Measurements from ENCODE around the gene TGM6. TPM values are rescaled to one million over a fixed set of nuclear protein-coding genes. Genes with fewer than 3 reads are reported as not detected.

Gene TGM6
- total RNA-seq, 5 donors from 2014 or later (not counting 1 experiment from before 2014, with no cell fraction given): not detected

DNA sequence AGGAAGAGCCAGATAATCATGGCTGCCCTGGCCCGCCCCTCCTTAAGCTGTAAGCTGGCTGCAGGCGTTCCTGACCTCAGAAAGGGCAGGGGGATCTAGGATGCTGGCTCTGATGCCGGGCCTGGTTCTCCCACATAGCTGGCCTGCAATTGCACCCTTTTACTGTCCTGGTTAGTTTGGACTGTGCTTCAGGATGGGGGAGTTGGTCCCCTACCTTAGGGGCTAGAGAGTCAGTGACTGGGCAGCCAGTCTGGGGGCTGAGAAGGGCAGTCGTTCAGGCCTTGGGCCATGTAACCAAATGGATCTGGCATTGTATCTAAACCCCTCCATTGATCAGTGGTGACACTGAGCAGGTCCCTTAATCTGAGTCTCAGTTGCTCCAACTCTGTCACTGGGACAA is 44.2 kb upstream of the TGM6 start:
- peaks cover 0 to 44% of the 10 kb centered on the region in 2 experiments for H3K27me3 ChIP-seq (replicated peaks in 1 of 2; ENCODE audit: control insufficient read depth in 2 of 2, extremely low read depth in 1 of 2, insufficient read depth in 2 of 2, low read length in 1 of 2)
- Mint-ChIP-seq H3K27ac (no peak overlapping the region), H3K4me1 (no peaks in the 10 kb centered on the region), H3K9me3 (no peaks in the 10 kb centered on the region), H3K27me3 (peaks cover 12% of the 10 kb centered on the region in 2 donors), H3K4me3 (no peak overlapping the region), H3K36me3 (no peaks in the 10 kb centered on the region)
- ChIA-PET POLR2A (no interaction called here), CTCF (no interaction called here)
- DNase-seq (no peak), ATAC-seq (replicated peaks in 1 of 4) (no peak)
- 89% methylated on average over 3 of the region's 4 CpGs for WGBS (ENCODE audit: insufficient coverage)
- no peak overlapping the region for H3K27ac ChIP-seq (ENCODE audit: low read length)
- no peaks in the 10 kb centered on the region for H3K36me3 ChIP-seq (ENCODE audit: control insufficient read depth in 2 of 2, extremely low read depth in 1 of 2, insufficient read depth in 1 of 2, low read length in 1 of 2)
- H3K4me3 ChIP-seq (ENCODE audit: control insufficient read depth in 1 of 2, extremely low read depth in 1 of 2, low read length in 1 of 2): no peak overlapping the region
- H3K9me3 ChIP-seq: no peaks in the 10 kb centered on the region
- no peaks in the 10 kb centered on the region for H3K4me1 ChIP-seq (ENCODE audit: control insufficient read depth in 1 of 2, extremely low read depth in 1 of 2, insufficient read depth in 2 of 2, low read length in 2 of 2)

DNA sequence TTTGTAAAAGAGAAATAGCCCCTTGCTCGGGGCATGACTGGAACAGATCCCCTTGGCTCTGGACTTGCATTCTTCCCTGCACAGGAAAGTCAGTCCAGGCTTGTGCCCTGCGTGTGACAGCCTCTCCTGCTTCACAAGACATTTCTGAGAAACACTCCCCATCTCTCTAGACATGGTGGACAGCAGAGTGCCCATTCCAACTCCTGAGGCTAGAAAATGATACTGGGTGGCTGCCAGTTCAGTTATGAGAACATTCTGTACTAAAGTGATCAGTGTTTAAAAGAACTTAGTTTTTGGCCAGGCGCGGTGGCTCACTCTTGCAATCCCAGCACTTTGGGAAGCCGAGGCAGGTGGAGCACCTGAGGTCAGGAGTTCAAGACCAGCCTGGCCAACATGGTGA is 43.6 kb upstream of the TGM6 start:
- 78% methylated on average over 5 of the region's 5 CpGs for WGBS (ENCODE audit: insufficient coverage)
- ATAC-seq (replicated peaks in 1 of 4): no peak
- peaks cover 13 to 17% of the 10 kb centered on the region in 2 donors for H3K27me3 Mint-ChIP-seq
- Histone ChIP-seq H3K36me3 (ENCODE audit: control insufficient read depth in 2 of 2, extremely low read depth in 1 of 2, insufficient read depth in 1 of 2, low read length in 1 of 2) (no peaks in the 10 kb centered on the region), H3K4me3 (ENCODE audit: control insufficient read depth in 1 of 2, extremely low read depth in 1 of 2, low read length in 1 of 2) (no peak overlapping the region), H3K9me3 (no peaks in the 10 kb centered on the region), H3K27me3 (replicated peaks in 1 of 2; ENCODE audit: control insufficient read depth in 2 of 2, extremely low read depth in 1 of 2, insufficient read depth in 2 of 2, low read length in 1 of 2) (peaks cover 0 to 44% of the 10 kb centered on the region in 2 experiments), H3K4me1 (ENCODE audit: control insufficient read depth in 1 of 2, extremely low read depth in 1 of 2, insufficient read depth in 2 of 2, low read length in 2 of 2) (no peaks in the 10 kb centered on the region), H3K27ac (ENCODE audit: low read length) (no peak overlapping the region)
- H3K27ac Mint-ChIP-seq: no peak overlapping the region
- no peak for DNase-seq
- ChIA-PET POLR2A (no interaction called here), CTCF (no interaction called here)
- no peaks in the 10 kb centered on the region for H3K36me3 Mint-ChIP-seq
- no peaks in the 10 kb centered on the region for H3K9me3 Mint-ChIP-seq
- H3K4me1 Mint-ChIP-seq: no peaks in the 10 kb centered on the region
- H3K4me3 Mint-ChIP-seq: no peak overlapping the region

DNA sequence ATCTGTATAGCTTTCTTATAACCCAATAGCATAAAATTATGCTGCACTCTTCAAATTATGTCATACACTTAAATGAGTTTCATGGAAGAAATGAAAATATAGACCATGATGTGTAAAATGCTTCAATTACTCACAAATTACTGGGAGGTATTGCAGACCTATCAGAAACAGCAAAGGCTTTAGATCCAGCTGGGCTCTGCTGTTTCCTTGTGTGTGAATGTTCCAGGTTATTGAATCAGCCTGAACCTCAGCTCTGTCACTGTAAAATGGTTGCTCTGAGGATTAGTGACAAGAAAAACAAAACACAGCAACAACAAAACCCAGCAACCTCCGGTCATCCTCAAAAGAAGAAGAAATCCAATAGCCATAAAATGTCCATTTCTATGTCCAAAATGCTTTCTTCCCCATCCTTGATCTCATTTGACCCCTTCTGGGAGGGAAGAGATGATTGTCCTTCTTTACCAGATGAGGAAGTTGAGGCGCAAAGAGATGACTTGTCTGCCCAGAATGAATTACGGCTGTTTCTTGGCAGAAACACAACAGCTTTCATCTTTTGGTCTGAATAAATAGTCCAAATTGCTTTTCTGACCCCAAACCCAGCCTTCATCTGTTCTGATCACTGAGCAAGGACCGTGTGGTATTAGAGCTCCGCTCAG is 42.2 kb upstream of the TGM6 start:
- Mint-ChIP-seq H3K36me3 (no peaks in the 10 kb centered on the region), H3K4me3 (no peak overlapping the region), H3K27ac (no peak overlapping the region), H3K27me3 (peaks cover 16 to 24% of the 10 kb centered on the region in 2 donors), H3K4me1 (no peaks in the 10 kb centered on the region), H3K9me3 (no peaks in the 10 kb centered on the region)
- no peak for DNase-seq
- Histone ChIP-seq H3K36me3 (ENCODE audit: control insufficient read depth in 2 of 2, extremely low read depth in 1 of 2, insufficient read depth in 1 of 2, low read length in 1 of 2) (no peaks in the 10 kb centered on the region), H3K4me3 (ENCODE audit: control insufficient read depth in 1 of 2, extremely low read depth in 1 of 2, low read length in 1 of 2) (no peak overlapping the region), H3K4me1 (ENCODE audit: control insufficient read depth in 1 of 2, extremely low read depth in 1 of 2, insufficient read depth in 2 of 2, low read length in 2 of 2) (no peaks in the 10 kb centered on the region), H3K27ac (ENCODE audit: low read length) (no peak overlapping the region), H3K27me3 (replicated peaks in 1 of 2; ENCODE audit: control insufficient read depth in 2 of 2, extremely low read depth in 1 of 2, insufficient read depth in 2 of 2, low read length in 1 of 2) (peaks cover 0 to 42% of the 10 kb centered on the region in 2 experiments), H3K9me3 (no peaks in the 10 kb centered on the region)
- ChIA-PET CTCF (no interaction called here), POLR2A (no interaction called here)
- WGBS (ENCODE audit: insufficient coverage): 40% methylated on average over 2 of the region's 5 CpGs
- no peak for ATAC-seq (replicated peaks in 1 of 4)

DNA sequence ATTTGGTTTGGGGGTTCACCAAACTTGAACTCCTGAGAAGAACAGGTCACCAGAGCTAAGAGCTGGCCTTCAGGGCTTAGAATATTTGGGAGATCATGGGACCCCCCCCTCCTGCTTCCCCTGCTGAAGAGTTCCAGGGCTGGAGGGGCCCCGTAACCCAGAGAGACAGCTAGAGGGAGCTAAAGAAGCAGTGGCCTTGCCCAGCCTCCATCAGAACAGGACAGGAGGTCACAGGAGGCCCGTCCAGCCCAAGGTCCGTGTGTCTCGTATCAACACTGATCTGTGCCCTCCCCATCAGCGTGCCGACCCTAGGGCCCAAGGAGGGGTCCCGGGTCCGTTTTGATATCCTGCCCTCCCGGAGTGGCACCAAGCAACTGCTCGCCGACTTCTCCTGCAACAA is 40.6 kb upstream of the TGM6 start:
- ChIA-PET CTCF (no interaction called here), POLR2A (no interaction called here)
- Histone ChIP-seq H3K4me3 (ENCODE audit: control insufficient read depth in 1 of 2, extremely low read depth in 1 of 2, low read length in 1 of 2) (no peak overlapping the region), H3K9me3 (no peaks in the 10 kb centered on the region), H3K27me3 (replicated peaks in 1 of 2; ENCODE audit: control insufficient read depth in 2 of 2, extremely low read depth in 1 of 2, insufficient read depth in 2 of 2, low read length in 1 of 2) (peaks cover 0 to 33% of the 10 kb centered on the region in 2 experiments), H3K4me1 (ENCODE audit: control insufficient read depth in 1 of 2, extremely low read depth in 1 of 2, insufficient read depth in 2 of 2, low read length in 2 of 2) (no peaks in the 10 kb centered on the region), H3K27ac (ENCODE audit: low read length) (no peak overlapping the region), H3K36me3 (ENCODE audit: control insufficient read depth in 2 of 2, extremely low read depth in 1 of 2, insufficient read depth in 1 of 2, low read length in 1 of 2) (no peaks in the 10 kb centered on the region)
- Mint-ChIP-seq H3K4me3 (no peak overlapping the region), H3K27me3 (peaks cover 16 to 24% of the 10 kb centered on the region in 2 donors), H3K4me1 (no peaks in the 10 kb centered on the region), H3K9me3 (no peaks in the 10 kb centered on the region), H3K27ac (no peak overlapping the region), H3K36me3 (no peaks in the 10 kb centered on the region)
- no peak for ATAC-seq (replicated peaks in 1 of 4)
- DNase-seq: no peak
- 88% methylated on average over 11 of the region's 11 CpGs for WGBS (ENCODE audit: insufficient coverage)

DNA sequence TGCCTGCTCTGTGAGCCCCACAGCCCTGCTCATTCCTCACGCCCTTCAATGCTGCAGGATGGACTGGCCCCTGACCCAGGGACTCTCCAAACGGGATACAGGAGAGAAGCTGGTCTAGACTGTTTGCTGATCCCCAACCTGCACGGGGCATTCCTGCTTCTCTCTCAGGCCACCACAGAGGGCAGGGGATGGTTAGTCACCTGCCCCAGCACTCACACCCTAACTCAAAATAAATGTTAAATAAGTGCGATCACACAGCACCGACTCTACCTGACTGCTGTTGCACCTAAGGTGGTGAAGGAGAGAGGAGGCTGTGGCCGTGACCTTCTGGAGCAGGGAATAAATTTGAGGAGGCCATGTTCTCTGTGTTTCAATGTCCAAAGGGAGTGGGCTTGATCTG is 39.9 kb upstream of the TGM6 start:
- H3K27ac Mint-ChIP-seq: no peak overlapping the region
- CTCF ChIA-PET: no interaction called here

DNA sequence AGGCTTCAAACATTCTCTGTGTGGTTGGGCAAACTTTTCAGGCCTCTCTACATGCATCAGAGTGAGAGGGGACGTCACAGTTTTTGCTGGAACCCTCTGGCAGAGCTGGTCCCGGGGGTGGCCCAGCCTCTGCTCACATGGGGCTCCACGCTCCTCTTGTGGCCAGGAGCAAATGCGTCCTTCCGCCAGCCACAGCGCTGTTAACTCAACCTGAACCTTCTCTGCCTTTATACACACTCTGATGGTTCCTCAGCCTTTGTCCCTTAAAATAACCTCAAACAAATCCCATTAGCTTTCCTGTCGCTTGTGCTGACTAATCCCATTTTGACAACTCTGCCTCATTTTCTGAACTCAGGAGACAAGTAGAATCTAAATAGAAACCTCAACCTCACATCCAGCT is 39.4 kb upstream of the TGM6 start:
- POLR2A ChIA-PET: no interaction called here
- no peak overlapping the region for H3K4me3 ChIP-seq (ENCODE audit: control insufficient read depth in 1 of 2, extremely low read depth in 1 of 2, low read length in 1 of 2)
- WGBS (ENCODE audit: insufficient coverage): 86% methylated on average over 6 of the region's 7 CpGs
- CTCF ChIA-PET: no interaction called here
- ATAC-seq (replicated peaks in 1 of 4): no peak
- Mint-ChIP-seq H3K9me3 (no peaks in the 10 kb centered on the region), H3K36me3 (no peaks in the 10 kb centered on the region), H3K27ac (no peak overlapping the region), H3K4me1 (no peaks in the 10 kb centered on the region), H3K4me3 (no peak overlapping the region), H3K27me3 (peaks cover 23 to 29% of the 10 kb centered on the region in 2 donors)
- no peak for DNase-seq
- H3K4me1 ChIP-seq (ENCODE audit: control insufficient read depth in 1 of 2, extremely low read depth in 1 of 2, insufficient read depth in 2 of 2, low read length in 2 of 2): no peaks in the 10 kb centered on the region
- peaks cover 0 to 27% of the 10 kb centered on the region in 2 experiments for H3K27me3 ChIP-seq (replicated peaks in 1 of 2; ENCODE audit: control insufficient read depth in 2 of 2, extremely low read depth in 1 of 2, insufficient read depth in 2 of 2, low read length in 1 of 2)
- H3K36me3 ChIP-seq (ENCODE audit: control insufficient read depth in 2 of 2, extremely low read depth in 1 of 2, insufficient read depth in 1 of 2, low read length in 1 of 2): no peaks in the 10 kb centered on the region
- no peak overlapping the region for H3K27ac ChIP-seq (ENCODE audit: low read length)
- no peaks in the 10 kb centered on the region for H3K9me3 ChIP-seq

More for the DNA sequence above, 39.9 kb upstream of the TGM6 start:
- Mint-ChIP-seq H3K36me3 (no peaks in the 10 kb centered on the region), H3K9me3 (no peaks in the 10 kb centered on the region), H3K4me3 (no peak overlapping the region), H3K4me1 (no peaks in the 10 kb centered on the region), H3K27me3 (peaks cover 21 to 27% of the 10 kb centered on the region in 2 donors)
- H3K9me3 ChIP-seq: no peaks in the 10 kb centered on the region
- H3K4me1 ChIP-seq (ENCODE audit: control insufficient read depth in 1 of 2, extremely low read depth in 1 of 2, insufficient read depth in 2 of 2, low read length in 2 of 2): no peaks in the 10 kb centered on the region
- 80% methylated on average over 4 of the region's 6 CpGs for WGBS (ENCODE audit: insufficient coverage)
- peaks cover 0 to 29% of the 10 kb centered on the region in 2 experiments for H3K27me3 ChIP-seq (replicated peaks in 1 of 2; ENCODE audit: control insufficient read depth in 2 of 2, extremely low read depth in 1 of 2, insufficient read depth in 2 of 2, low read length in 1 of 2)
- no peak overlapping the region for H3K4me3 ChIP-seq (ENCODE audit: control insufficient read depth in 1 of 2, extremely low read depth in 1 of 2, low read length in 1 of 2)
- H3K36me3 ChIP-seq (ENCODE audit: control insufficient read depth in 2 of 2, extremely low read depth in 1 of 2, insufficient read depth in 1 of 2, low read length in 1 of 2): no peaks in the 10 kb centered on the region
- DNase-seq (no peak), ATAC-seq (replicated peaks in 1 of 4) (no peak)
- POLR2A ChIA-PET: no interaction called here
- no peak overlapping the region for H3K27ac ChIP-seq (ENCODE audit: low read length)

DNA sequence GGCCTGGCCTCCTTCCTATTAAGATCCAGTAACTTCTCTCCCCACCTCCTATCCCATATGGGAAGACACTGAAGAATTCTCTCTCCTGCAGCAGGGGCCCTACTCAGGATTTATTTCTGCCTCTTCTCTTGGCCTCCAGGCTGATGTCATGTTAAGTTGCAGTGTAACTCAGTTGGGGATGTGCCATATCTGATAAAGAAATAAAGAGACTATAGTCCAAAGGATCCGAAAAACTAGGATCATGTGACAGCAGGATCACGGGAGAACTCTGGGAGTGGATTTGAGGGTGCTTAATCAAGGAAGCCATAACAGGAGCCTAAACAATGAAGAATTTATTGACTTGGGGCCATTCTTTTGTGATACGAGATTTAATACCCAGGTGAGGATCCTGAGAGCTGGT is 38.5 kb upstream of the TGM6 start:
- Histone ChIP-seq H3K27me3 (replicated peaks in 1 of 2; ENCODE audit: control insufficient read depth in 2 of 2, extremely low read depth in 1 of 2, insufficient read depth in 2 of 2, low read length in 1 of 2) (peaks cover 0 to 25% of the 10 kb centered on the region in 2 experiments), H3K9me3 (no peaks in the 10 kb centered on the region), H3K36me3 (ENCODE audit: control insufficient read depth in 2 of 2, extremely low read depth in 1 of 2, insufficient read depth in 1 of 2, low read length in 1 of 2) (no peaks in the 10 kb centered on the region), H3K4me1 (ENCODE audit: control insufficient read depth in 1 of 2, extremely low read depth in 1 of 2, insufficient read depth in 2 of 2, low read length in 2 of 2) (no peaks in the 10 kb centered on the region), H3K4me3 (ENCODE audit: control insufficient read depth in 1 of 2, extremely low read depth in 1 of 2, low read length in 1 of 2) (no peak overlapping the region), H3K27ac (ENCODE audit: low read length) (no peak overlapping the region)
- POLR2A ChIA-PET: no interaction called here
- peaks cover 22 to 32% of the 10 kb centered on the region in 2 donors for H3K27me3 Mint-ChIP-seq
- DNase-seq (no peak), ATAC-seq (replicated peaks in 1 of 4) (no peak)
- CTCF ChIA-PET: no interaction called here
- no peak overlapping the region for H3K4me3 Mint-ChIP-seq
- H3K36me3 Mint-ChIP-seq: no peaks in the 10 kb centered on the region
- H3K4me1 Mint-ChIP-seq: no peaks in the 10 kb centered on the region
- 75% methylated on average over 3 of the region's 3 CpGs for WGBS (ENCODE audit: insufficient coverage)
- peaks cover 0 to 1% (median 0%) of the 10 kb centered on the region in 3 donors for H3K9me3 Mint-ChIP-seq
- no peak overlapping the region for H3K27ac Mint-ChIP-seq
